HG03558 (cell line): ENCODE data around the gene RPS6KA2.

Experiments used
- ATAC-seq: cut with Tn5 transposase; IDR thresholded peaks from one replicate; pipeline ENCODE4 v1.9.1; 2021; ENCODE audit warnings: moderate number of reproducible peaks; ENCODE audit not compliant: unreplicated experiment; ENCODE audit errors: extremely low read depth

RPS6KA2 gene

DNA sequence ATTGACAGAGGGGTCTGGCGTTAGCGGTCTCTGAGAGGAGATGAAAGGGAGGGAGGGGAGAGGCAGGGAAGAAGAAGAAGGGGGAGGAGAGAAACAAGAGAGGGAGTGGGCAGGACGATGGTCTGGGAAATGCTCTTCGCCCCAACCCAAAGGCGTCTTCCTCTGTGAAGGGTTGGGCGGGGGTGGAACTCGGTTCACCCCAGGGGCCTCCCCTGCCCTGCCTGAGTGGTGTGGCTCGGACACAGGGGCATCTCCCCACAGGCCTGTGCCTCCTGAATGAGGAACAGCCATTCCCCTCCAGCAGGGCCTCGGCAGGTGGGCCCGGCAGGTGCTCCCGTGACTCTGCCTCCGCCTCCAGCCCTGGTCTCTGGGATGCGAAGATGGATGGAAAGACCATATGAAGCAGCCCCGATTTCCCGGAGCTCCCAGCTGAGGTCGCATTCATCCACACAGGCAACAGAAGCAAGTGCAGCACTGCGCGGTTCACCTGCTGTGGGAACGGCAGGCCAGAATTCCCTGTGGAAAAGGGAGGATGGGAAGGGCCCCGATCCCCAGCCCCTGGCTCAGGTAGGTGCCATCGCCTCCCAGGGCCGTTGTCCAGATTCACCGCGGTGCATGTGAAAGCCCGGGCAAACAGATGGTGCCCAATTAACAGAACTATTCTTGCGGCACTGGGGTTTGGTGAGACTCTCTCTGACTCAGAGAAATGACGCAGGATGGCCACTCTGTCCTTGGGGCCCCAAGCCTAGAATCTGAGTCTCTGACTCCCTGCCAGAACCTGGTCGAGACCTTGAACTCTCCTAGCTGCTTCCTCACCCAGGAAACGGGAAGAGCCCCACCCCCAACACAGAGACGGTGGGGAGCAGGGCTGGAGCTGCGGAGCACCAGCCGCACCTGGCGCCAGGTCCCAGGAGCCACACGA, 29.4 kb upstream of the RPS6KA2 start:
- no peak for ATAC-seq

DNA sequence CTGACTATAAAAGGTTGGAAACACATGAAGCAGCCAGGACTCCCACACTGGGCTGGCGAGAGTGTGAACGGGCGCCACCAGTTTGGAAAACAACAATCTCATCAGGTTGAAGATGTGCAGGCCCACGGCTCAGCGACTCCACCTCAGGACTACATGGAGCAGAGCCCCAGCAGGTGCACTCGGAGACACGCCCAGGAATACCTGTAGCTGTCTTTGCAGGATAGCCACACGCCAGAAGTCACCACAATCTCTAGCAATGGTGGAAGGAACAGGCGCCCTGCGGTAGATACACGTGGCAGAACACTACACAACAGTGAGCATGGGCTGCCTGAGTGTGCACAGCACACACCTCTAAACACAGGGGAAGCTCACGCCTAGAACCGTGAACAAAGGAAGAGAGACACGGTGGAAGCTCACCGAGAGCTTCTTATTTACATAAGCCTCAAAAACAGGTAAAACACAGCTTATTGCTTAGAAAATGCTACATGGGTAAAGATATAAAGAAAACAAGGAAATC, 28.7 kb upstream of the RPS6KA2 start:
- ATAC-seq: no peak

DNA sequence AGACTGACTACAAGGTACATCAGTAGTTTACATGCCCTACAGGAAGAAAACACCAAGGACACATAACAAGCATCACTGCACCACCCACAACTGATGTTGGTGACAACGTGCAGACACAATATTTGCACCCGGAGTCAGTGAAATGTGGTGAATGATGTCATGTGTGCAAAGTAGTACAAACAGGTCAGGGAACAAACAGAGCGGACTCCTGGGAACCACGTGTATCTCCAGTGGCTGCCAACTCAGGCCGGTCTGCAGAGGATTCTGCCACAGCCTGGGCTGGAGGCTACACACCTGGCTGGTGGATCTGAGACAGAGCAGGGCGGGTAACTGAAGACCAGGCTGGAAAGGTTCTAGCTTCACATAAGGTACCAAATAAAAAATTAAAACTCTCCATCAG, 28.2 kb upstream of the RPS6KA2 start:
- no peak for ATAC-seq

DNA sequence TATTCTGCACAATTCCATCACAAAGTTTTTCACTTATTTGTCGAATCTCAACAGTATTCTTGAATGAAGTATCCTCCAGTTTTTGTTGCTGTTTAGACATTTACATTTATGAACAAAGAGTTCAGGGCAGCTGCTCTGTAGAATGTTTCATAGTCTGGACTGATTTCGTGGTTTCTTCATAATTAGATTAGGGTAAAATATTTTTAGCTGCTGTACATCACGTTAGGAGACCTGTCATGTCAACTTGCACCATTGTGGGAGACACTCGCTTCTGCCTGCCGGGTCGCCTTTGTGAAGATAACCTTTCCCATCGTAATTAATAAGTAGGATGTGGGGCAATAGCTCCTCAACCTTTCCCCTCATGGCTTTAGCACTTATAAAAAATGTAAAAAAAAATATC, 27.5 kb upstream of the RPS6KA2 start:
- no peak for ATAC-seq

DNA sequence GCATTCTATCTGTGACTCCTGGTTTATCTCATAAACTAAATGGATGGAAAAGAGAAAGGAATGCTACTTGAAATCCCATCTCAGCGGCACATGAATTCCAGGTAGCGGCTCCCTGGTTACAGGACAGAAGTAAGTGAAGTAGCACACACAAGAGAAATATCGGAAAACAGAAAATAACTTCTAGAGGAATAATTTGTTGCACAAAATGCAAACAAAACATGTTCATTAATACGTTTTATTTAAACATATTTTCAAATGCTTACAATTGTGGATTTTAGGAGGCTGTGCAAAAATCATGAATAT, 26.5 kb upstream of the RPS6KA2 start:
- no peak for ATAC-seq

DNA sequence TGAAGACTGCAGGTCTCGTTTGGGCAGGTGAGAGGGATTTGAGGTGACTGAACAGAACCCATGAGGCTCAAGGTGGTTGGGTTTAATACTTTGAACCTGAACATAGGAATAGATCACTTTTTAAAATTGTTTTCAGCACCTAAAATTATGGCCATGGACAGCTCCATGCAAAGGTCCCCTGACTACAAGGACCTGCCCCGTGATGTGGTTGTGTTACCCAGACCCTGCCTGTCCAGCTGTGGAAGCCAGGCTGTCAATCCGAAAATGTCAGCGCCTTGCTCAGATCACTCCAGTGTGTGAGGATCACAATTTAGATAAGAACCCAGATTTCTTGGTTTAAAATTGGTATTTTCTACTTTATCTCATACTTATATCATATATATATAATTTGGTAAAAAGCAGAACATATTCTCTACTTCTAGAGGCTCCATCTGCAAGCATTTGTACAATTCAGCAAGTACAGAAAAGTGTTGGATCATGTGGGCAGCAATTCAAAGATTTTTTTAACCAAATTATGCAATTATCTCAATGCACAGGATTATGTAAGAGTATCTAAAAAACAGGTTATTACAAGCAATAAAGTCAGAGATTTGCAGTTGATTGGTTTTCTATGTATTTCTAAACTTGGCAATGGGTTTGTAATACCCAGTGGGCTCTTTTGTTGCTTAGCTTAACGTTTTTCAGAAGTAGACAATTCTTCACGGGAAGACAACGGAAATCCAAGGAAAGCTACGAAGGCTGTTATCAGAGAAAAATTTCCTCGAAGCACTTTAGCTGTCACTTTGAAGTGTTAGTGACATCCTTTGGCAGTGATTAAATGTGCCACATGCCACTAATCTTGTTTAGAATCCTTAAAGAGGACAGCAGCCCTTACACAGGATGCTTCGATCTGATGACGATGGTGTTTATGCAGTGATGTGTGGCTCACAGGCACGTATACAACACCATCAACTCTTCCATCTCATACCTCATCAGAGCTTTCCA, 24.1 kb upstream of the RPS6KA2 start:
- no peak for ATAC-seq

DNA sequence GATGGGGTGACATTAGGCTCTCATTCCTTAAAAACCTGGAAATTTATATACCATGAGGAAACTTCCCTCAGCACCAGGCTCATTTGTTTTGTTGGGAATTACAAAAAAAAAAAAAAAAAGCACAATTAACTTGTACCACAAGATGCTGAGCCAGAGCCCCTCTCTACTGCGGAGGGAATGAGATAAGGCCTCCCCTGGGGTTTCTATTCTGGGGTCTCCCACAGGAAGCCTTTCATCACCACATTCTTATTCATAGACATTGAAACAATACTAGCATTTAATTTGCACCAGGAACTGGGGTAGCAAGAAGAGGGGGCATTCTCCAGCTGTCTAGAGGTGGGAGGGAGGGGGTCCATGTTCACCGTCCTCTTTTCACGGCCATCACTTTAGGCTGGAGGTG, 23.0 kb upstream of the RPS6KA2 start:
- ATAC-seq: no peak

DNA sequence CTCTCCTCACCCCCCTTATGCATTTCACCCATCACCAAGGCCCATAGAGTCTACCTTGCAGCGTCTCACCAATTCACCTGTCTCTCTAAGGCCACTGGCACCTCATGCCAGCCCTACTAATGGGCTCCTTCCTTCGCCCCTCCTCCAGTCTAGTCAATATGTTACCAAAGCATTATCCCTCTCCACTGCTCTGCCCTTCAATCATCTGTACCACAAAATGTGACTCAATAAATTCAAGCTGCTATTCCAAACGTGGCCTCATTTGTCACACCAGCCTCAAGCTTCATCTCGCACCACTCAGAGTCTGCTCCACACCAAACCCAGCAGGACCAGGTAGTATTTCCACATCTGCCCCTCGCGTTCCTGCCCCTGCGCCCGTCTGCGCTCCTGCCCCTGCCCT, 21.8 kb upstream of the RPS6KA2 start:
- ATAC-seq: no peak

DNA sequence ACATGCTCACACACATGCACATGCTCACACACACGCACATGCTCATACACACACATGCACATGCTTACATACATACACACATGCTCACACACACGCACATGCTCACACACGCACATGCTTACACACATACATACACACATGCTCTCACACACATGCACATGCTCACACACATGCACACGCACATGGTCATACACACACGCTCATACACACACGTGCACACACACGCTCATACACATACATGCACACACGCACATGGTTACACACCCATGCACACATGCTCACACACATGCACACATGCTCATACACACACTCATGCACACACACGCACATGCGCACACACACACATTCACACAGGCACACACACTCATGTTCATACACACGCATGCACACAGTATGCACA, 20.8 kb upstream of the RPS6KA2 start:
- ATAC-seq: no peak

DNA sequence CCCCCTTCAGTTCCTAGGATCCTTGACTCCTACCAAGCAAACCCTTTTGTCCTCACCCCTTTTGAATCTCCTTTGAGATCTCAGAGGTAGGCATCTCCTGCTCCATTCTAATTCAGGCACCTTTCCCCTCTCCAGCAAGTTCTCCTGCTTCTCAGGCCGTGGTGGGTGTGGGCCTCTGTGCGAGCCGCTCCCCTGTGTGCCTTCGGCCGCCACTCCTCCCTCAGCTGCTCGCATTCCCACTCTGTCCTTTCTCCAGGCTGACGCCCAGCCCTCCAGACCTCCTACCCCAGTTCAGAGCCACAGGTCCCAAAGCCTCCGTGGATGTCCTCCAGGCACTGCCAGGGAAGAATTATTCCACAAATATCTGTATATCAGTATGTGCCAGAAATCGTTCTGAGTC, 19.7 kb upstream of the RPS6KA2 start:
- no peak for ATAC-seq

DNA sequence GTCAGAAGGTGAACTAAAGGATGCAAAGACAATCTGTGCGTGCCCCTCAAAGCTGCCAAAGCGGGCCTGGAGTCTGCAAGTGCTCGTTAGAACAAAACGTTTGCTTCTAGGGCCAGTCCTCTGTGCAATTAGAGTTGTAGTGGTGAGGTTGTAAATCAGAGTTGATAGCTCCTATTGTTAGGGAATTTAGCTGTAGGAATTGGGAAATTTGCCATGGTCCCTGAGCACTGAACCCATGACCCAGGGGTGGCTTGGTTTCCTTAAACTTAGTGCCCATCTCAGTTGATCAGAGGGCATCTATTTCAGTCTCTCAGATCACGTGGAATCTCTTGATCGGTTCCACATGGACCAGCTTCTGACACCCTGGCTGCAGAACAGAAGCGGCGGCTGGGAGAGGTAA, 18.8 kb upstream of the RPS6KA2 start:
- no peak for ATAC-seq

DNA sequence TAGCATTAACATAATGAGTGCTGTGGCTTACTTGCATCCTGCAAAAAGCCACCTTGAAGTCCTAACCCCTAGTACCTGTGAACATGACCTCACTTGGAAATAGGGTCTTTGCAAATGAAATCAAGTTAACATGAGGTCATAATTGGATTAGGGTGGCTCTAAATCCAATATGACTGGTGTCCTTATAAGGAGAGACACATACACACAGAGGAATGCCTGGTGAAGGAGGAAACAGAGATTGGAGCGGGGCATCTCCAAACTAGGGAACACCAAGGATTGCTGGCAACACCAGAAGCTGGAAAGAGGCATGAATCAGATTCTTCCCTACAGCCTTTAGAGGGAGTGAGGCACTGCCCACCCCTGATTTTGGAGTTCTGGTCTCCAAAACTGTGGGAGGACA, 17.6 kb upstream of the RPS6KA2 start:
- ATAC-seq: no peak

DNA sequence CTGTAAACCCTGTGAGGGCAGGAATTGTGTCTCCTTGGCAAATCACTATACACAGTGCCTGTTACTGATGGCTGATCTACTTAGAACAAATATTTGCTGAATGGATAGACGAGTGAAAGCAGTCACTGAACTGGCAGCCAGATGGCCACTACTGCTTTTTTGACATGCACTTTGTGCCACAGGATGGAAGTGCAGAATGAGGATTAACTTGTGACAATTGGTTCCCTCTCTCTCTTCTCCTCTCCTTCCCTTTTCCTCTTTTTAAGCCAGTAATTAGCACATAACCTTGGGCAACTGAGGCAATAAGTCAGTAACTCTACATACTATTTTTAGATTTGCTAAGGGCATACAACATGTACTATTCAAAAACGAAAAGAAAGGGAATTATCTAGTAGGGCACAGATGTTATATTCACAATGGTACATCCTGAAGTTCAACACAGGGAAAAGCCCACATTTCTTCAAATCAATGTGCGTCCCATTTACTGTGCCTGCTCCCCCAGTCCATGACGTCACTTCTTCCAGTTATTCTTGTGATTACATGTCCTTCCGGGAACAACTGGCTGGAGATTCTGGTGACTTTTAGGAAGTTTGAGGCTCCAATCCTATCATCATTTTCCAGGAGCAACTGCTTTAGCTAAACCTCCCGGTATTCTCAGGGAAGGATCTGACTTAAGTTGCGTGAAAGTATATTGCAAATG, 17.0 kb upstream of the RPS6KA2 start:
- no peak for ATAC-seq

DNA sequence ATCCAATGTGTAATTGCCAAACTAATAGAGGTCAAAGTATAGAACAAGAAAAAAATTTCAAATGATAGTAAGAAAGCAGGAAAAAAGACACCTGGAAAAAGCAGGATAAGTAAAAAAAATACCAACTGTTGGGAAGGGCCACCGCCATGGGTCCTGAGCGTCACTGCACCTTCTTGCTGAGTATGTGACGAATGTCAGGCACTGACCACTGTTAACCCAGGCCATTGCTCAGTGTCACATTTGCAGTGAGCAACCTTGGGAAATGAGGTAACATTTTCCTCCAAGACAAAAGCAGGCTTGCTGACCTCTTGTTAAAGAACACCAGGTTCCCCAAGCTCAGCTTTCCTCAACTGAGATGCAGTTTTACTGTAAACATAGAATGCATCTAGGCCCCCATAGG, 15.6 kb upstream of the RPS6KA2 start:
- no peak for ATAC-seq

DNA sequence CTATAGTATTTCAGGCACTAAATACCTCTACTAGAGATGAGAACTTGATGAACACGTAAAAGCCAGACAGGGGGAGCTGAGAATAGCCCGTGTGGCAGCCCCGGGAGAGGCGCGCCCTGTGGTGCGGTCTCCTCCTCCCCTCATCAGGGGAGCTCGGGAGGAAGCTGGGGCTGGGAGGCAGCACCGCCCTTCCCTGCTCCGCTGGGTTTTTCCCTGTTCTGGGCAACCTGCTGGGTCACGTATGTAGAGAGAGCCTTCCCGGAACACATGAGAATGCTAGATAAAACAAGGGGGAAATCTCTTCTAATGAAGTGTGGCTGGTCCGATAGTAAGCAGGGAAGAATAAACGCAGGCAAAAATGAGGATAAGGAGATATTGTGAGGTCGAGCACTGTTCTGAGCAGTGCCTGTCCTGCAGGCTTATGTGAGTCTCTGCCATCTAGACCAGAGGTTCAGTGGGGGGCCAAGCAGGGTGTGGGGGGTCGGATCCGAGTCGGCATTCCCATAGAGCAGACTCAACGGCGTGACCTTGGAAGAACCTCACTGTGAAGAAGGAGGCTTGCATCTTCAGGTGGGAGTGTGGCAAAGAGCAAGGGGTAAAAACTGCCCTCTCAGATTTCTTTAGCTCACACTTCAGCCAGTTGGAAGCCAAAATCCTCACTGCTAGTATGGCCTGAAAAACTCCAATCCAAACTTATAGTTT, 13.4 kb upstream of the RPS6KA2 start:
- ATAC-seq: no peak

DNA sequence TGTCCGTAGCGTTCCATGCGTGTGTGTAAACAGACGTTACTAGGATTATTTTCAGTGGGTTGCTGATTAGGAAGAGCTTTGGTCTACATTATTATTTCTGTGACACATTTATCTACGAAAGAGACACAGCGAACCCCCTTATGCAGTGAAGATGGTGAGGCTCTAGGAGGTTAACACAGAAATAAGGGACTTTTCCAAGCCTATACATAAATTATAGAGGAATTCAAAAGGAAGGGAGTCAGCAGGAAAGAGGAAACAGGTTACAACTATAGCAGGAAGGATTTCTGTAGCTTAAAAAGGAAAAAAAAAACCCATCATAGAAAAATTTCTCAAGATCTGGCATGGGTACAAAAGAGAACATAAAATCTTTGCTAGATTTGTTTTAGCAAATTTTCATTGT, 12.9 kb upstream of the RPS6KA2 start:
- no peak for ATAC-seq

DNA sequence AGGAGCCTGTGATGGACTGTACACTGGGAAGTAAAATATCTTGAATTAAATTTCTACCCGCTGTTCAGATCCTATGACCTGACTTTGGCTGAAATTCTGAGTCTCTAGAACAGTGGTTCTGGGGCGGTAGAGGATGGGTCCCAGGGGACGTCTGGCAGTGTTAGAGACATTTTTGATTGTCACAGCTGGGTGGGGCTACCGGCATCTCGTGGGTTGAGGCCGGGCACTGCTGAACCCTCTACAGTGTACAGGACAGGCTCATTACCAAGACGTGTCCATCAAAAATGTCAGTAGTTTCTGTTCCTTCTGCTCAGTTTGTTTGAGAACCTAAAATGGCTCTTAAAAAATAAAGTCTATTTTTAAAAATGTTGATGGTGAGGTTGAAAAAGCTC, 11.5 kb upstream of the RPS6KA2 start:
- no peak for ATAC-seq

DNA sequence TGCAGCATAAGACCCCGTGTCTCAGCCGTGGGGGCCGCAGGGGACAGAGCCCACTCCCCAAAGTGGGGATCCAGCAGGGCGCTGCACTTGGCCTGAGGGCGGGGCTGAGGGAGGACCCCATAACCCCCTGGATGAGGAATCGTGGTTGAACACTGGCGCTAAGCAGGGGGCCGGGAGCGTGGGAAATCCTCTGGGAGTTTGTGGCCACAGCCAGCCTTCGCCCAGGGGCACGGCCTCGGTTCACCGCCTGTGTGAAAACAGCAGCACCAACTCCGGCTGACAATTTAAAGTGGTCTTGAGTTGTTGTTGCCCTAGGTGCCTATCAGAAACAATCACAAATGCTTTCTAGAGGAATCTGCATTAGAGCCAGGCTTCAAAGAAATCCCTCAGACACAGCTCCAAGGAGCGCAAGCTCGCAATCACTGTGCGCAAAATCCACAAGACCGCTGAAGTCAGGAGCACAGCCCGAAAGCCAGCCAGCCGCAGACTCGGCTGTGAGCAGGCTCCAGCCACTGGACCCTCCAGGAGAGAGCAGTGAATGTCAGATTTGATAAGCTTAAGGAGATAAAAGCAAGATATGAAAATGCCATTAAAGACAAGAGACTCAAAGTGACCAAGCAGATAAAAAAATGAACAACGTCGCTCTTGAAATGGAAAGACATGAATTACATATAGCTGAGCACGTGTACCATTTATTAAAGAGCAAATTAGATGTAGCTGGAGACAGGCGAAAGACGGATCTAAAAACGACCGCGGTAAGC, 10.9 kb upstream of the RPS6KA2 start:
- ATAC-seq: no peak

DNA sequence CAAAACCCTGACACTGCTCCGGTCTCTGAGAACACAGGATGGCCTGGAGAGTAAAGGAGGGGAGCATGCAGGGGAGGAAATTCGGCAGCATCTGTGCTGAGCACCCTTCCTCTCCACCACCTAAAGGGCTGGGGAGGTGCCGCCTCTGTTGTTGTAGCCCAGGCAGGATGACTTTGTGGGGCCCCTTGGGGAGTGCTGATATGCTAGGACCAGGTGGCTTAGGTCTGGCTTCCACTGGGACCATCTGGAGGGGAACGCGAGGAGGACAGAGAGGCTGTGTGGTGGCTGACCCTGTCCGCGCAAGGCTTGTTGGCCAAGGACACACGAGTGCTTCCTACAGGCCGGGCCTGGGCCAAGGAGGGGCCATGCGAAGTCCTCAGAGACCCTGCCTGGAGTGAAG, 9.9 kb upstream of the RPS6KA2 start:
- no peak for ATAC-seq
